GM12873 (cell line): ENCODE data around the gene SLC43A1.

ENCODE experiments used
- CTCF ChIP-seq: IDR thresholded peaks from 2 replicates; pipeline ENCODE4 v1.5.1; 2012; ENCODE audit warnings: low read depth, mild to moderate bottlenecking, moderate library complexity, low read length, control low read depth; ENCODE audit not compliant: insufficient read depth; ENCODE audit errors: missing control alignments

SLC43A1 gene

DNA sequence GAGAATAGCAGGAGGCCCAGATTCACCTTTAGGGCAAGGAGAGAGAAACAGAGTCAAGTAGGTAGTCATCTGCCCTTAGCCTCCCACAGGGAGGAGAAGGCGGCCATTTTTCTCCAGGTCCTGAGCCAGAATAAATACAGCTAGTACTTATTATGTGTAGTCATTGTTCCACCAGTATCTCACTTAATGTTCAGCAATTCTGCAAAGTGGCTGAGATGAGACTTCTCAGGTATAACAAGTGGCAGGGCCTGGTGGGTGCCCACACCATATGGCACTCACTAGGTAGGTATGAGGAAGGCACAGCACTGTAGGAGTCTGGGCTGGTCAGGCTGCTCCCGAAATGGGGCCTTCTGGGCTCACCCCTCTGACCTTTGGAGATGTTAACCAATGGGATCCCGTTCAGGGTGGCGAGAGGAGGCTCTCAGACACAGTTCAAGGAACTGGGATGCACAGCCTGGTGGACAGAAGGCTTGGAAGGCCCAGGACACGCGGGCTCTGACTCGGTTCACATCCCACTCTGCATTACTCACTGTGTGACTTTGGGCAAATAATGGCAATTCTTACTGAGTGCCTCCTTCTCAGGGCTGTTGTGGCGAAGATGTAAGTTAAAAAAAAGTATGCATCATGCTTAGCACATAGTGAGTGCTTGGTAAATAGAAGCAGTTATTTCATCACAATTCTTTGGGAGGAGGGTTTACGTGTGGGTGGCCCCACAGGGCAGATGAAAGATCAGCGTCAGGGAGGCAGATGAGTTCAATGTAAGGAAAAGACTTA is 30.1 kb downstream of the SLC43A1 start:
- TF ChIP-seq CTCF = no peak

DNA sequence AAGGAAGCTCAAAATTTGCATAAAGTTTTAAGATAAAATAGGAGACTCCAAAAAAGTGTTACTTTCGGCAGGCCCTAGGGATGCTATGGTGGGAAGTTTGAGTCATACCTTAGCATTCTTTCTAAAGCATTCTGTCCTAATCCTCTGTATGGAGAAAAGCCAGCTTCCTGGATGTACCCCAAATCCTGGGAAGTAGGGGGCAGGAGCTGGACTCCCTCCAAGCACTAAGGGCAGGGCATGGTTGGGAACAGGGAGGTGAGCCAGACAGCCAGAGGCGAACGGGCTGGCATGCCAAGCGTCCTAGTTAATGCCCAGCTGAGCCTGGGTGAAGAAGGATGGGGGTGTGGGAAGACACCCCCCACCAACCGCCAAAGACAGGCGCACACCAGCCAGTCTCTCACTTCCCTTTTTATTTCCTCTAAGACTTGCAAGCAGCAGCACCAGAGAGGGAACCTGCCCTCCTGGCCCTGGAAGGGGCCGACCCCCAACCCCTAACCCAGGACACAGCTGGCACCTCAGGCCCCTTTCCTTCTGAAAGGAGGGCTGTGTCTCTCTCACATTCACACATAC is 31.3 kb downstream of the SLC43A1 start:
- TF ChIP-seq CTCF = no peak

GRCh38 chr11:57483562-57483918 is 32.0 kb downstream of the SLC43A1 start:
- TF ChIP-seq CTCF = no peak

- peak; percentile 85 for TF ChIP-seq CTCF
These were observed 32.5 kb downstream of the SLC43A1 start for GRCh38 chr11:57482782-57483561.

GRCh38 chr11:57481915-57482781 is 33.4 kb downstream of the SLC43A1 start:
- no peak for TF ChIP-seq CTCF

DNA sequence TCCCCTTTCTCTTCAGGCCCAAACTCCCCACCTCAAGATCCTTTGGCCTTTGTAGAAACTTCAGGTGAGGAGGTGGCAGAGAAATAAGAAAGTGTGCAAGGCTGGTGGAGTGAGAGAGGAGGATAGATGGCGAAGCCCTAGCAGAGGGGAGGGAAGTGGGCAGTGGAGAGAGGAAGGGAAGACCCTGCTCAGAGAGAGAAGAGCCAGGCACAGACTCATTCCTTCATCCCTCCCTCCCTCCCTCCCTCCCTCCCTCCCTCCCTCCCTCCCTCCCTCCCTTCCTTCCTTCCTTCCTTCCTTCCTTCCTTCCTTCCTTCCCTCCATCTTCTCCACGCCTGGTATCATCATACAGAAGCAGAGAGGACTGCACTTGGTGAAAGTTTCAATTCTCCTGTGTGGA is 34.2 kb downstream of the SLC43A1 start:
- no peak for TF ChIP-seq CTCF
